GM23248 (cell line): ENCODE results near the gene DCP1A. TPM values are rescaled to one million over a fixed set of nuclear protein-coding genes. Genes with fewer than 3 reads are reported as not detected.
"Not testable (repeated sequence)": the region's sequence is repeated elsewhere in the genome, so short reads cannot be mapped to it uniquely, and the experiment has no call there.

Source experiments
- DNase-seq: peaks from one replicate; pipeline ENCODE4 v3.0.0-alpha.2; 2015
- H2AFZ ChIP-seq: fragments of 200-600 bp; sonication (generic); 2 replicates; pipeline ENCODE4 v1.6.1; 2016; ENCODE audit warnings: antibody characterized with exemption
- H3F3A ChIP-seq: fragments of 200-600 bp; sonication (generic); 2 replicates; pipeline ENCODE4 v1.6.1; 2016; ENCODE audit warnings: mild to moderate bottlenecking, antibody characterized with exemption, mixed run types; ENCODE audit not compliant: insufficient read depth
- H3K27ac ChIP-seq: fragments of 200-600 bp; sonication (generic); 2 replicates; pipeline ENCODE4 v1.5.1; 2016; ENCODE audit warnings: mild to moderate bottlenecking
- H3K27me3 ChIP-seq: fragments of 200-600 bp; sonication (generic); replicated peaks from 2 replicates; pipeline ENCODE4 v1.6.1; 2016; ENCODE audit warnings: mild to moderate bottlenecking; ENCODE audit not compliant: insufficient read depth
- H3K36me3 ChIP-seq: fragments of 200-600 bp; sonication (generic); 2 replicates; pipeline ENCODE4 v1.6.1; 2016; ENCODE audit warnings: low read depth, mild to moderate bottlenecking
- H3K4me1 ChIP-seq: fragments of 200-600 bp; sonication (generic); 2 replicates; pipeline ENCODE4 v1.6.1; 2016; ENCODE audit warnings: mild to moderate bottlenecking; ENCODE audit not compliant: insufficient read depth
- H3K4me2 ChIP-seq: fragments of 200-600 bp; sonication (generic); one replicate; pipeline ENCODE4 v1.6.1; 2016; ENCODE audit warnings: mild to moderate bottlenecking; ENCODE audit not compliant: unreplicated experiment
- H3K4me3 ChIP-seq: fragments of 200-600 bp; sonication (generic); 2 replicates; pipeline ENCODE4 v1.5.1; 2016; ENCODE audit warnings: mild to moderate bottlenecking
- H3K79me2 ChIP-seq: fragments of 200-600 bp; sonication (generic); 2 replicates; pipeline ENCODE4 v1.6.1; 2016; ENCODE audit warnings: mild to moderate bottlenecking; ENCODE audit not compliant: insufficient read depth
- H3K9ac ChIP-seq: fragments of 200-600 bp; sonication (generic); 2 replicates; pipeline ENCODE4 v1.6.1; 2016; ENCODE audit warnings: mild to moderate bottlenecking
- H3K9me2 ChIP-seq: fragments of 200-600 bp; sonication (generic); 2 replicates; pipeline ENCODE4 v1.6.1; 2016; ENCODE audit warnings: mixed run types, mild to moderate bottlenecking, moderate library complexity; ENCODE audit not compliant: insufficient read depth
- H3K9me3 ChIP-seq: fragments of 200-600 bp; sonication (generic); one replicate; pipeline ENCODE4 v1.6.1; 2017; ENCODE audit warnings: low read depth
- H4K20me1 ChIP-seq: fragments of 200-600 bp; sonication (generic); 2 replicates; pipeline ENCODE4 v1.6.0; 2016; ENCODE audit not compliant: insufficient read depth
- EZH2 ChIP-seq: fragments of 200-600 bp; sonication (generic); IDR thresholded peaks from 2 replicates; pipeline ENCODE4 v1.6.1; 2018; ENCODE audit warnings: antibody characterized with exemption, mild to moderate bottlenecking; ENCODE audit not compliant: insufficient read depth, poor library complexity, severe bottlenecking
- EZH2phosphoT487 ChIP-seq: fragments of 200-600 bp; sonication (generic); IDR thresholded peaks from 2 replicates; pipeline ENCODE4 v1.6.1; 2018; ENCODE audit warnings: antibody characterized with exemption, moderate library complexity, mild to moderate bottlenecking, low read depth; ENCODE audit not compliant: insufficient read depth
- WGBS, 2 experiments: methylation state at CpG; one replicate each; pipeline ENCODE4 v1.1.6; 2015 to 2017; ENCODE audit warnings: low lambda C conversion rate in 2 of 2, low coverage in 1 of 2; ENCODE audit errors: missing lambda C conversion rate in 2 of 2; 5-methylcytosine and 5-hydroxymethylcytosine counted together
- in situ Hi-C: fragments of 300-500 bp; cut with MboI; formaldehyde crosslinking; loops from 2 replicates; pipeline ENCODE4 v1.15.0; 2020
- polyA plus RNA-seq: library from polyadenylated mRNA; unstranded; fragments of >200 nt; fragmentation: Nextera tagmentation; extraction: Ambion mirVana; gene quantifications from 2 replicates; pipeline ENCODE4 v1.2.1, GENCODE V29; 2016
- total RNA-seq: library from RNA; depleted of rRNA; stranded (reverse); fragments of >200 nt; shearing (Covaris generic); gene quantifications from 2 replicates; pipeline ENCODE4 v1.2.3, GENCODE V29; 2014

DCP1A gene
- total and polyA plus RNA-seq, 2 experiments from 2014 or later: 13.1 to 27.2 TPM

DNA sequence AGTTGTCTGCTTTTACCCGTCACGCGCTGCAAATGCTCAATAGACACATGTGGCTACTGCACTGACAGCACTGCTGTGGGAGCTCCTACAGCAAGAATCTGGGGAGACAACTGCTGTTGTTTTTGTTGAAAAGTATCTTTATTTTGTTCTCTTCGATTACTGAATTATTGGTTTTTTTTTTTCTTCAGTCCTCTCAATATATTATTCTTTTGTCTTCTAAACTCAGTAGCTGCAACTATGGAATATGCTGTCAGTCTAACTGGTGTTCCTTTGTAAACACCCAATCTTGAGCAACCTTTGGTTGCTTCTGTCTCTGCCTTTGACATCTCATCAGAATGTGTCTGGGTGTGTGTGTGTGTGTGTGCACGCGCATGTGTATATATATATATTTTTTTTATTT is 12.6 kb downstream of the DCP1A start:
- no peaks in the 10 kb centered on the region for H4K20me1 ChIP-seq
- in situ Hi-C loops: loop anchor here (25.0 kb wide), 1 partner anchor 553 kb away; the partner anchor contains the start of genes ACTR8 and SELENOK
- H3F3A ChIP-seq: no peaks in the 10 kb centered on the region

DNA sequence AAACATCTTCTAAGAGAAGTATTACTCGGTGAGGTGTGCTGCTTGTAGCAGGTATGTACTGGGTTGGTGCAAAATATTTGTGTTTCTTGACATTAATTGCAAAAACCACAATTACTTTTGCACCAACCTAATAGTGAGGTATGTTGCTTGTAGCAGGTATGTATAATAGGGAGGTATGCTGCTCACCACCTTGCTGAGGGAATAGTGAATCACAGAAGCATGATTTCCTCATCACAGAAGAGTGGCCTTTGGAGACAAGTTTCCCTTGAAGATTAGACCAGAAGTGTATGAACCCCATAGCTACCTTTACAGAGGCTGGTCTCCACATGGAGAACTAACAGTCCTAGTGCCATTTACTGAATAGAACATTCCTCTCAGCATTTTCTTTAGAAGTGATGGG is 15.5 kb downstream of the DCP1A start:
- Histone ChIP-seq H3K9me2 (no peaks in the 10 kb centered on the region), H3K9ac (no peak overlapping the region), H3K4me1 (peaks cover 8% of the 10 kb centered on the region), H3K27me3 (no peaks in the 10 kb centered on the region), H3K4me2 (no peak overlapping the region), H3K79me2 (peaks cover 97% of the 10 kb centered on the region), H2AFZ (no peak overlapping the region), H3K27ac (no peak overlapping the region), H3K4me3 (no peak overlapping the region), H4K20me1 (peaks cover 5% of the 10 kb centered on the region; the same call in 1 of the 2 replicates), H3K36me3 (peaks cover 40% of the 10 kb centered on the region), H3F3A (peaks cover 16% of the 10 kb centered on the region), H3K9me3 (no peaks in the 10 kb centered on the region)
- DNase-seq: no peak
- in situ Hi-C loops: loop anchor here (25.0 kb wide), 1 partner anchor 555 kb away; the partner anchor contains the start of genes ACTR8 and SELENOK
- WGBS, 2 experiments: 100% methylated on average over 1 of the region's 1 CpG
- no peak for TF ChIP-seq EZH2phosphoT487
- no peak for TF ChIP-seq EZH2

More for the DNA sequence above, 12.6 kb downstream of the DCP1A start:
- H3K9me2 ChIP-seq: no peaks in the 10 kb centered on the region
- H3K9ac ChIP-seq: no peak overlapping the region
- no peaks in the 10 kb centered on the region for H3K4me1 ChIP-seq
- DNase-seq: no peak
- 97 to 98% methylated on average over 6 of the region's 6 CpGs for WGBS, 2 experiments
- peaks cover 36% of the 10 kb centered on the region for H3K36me3 ChIP-seq
- H2AFZ ChIP-seq: no peak overlapping the region
- H3K4me3 ChIP-seq: no peak overlapping the region
- no peak for TF ChIP-seq EZH2phosphoT487
- no peak for TF ChIP-seq EZH2
- peaks cover 97% of the 10 kb centered on the region for H3K79me2 ChIP-seq
- no peak overlapping the region for H3K27ac ChIP-seq
- H3K27me3 ChIP-seq: no peaks in the 10 kb centered on the region
- no peaks in the 10 kb centered on the region for H3K9me3 ChIP-seq
- no peak overlapping the region for H3K4me2 ChIP-seq

DNA sequence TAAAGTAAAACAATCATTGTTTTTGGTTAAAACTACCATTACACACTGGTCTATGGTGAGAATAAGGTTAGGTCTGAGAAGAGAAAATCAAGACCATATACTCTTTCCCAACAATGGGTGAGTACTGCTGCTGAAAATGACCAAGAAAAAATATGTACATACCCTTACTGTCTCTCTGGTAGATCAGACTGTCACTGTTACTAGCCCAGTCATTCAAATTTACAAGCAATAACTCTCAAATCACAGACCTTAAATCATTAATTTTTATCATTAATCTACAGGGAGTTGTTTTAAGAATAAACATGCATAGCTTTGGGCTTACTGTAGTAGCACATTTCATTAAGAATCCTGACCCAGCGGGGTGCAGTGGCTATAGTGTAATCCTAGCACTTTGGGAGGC is 17.4 kb downstream of the DCP1A start:
- in situ Hi-C loops: loop anchor here (25.0 kb wide), 1 partner anchor 557 kb away; the partner anchor contains the start of genes ACTR8 and SELENOK
- WGBS, 2 experiments: 92 to 100% methylated on average over 1 of the region's 1 CpG

GRCh38 chr3:53328746-53329145 is 18.6 kb downstream of the DCP1A start:
- in situ Hi-C loops: loop anchor here (25.0 kb wide), 1 partner anchor 559 kb away; the partner anchor contains the start of genes ACTR8 and SELENOK
- H3K27ac ChIP-seq: peak overlapping the region; percentile 48
- peaks cover 19% of the 10 kb centered on the region for H3F3A ChIP-seq
- no peak for TF ChIP-seq EZH2
- no peak for TF ChIP-seq EZH2phosphoT487
- no peak overlapping the region for H3K4me2 ChIP-seq
- H3K4me1 ChIP-seq: peaks cover 19% of the 10 kb centered on the region
- H3K36me3 ChIP-seq: peaks cover 21% of the 10 kb centered on the region; the same call in 1 of the 2 replicates
- no peak for DNase-seq
- no peaks in the 10 kb centered on the region for H3K9me2 ChIP-seq
- WGBS, 2 experiments: 97% methylated on average over 5 of the region's 5 CpGs
- H2AFZ ChIP-seq: no peak overlapping the region
- H3K79me2 ChIP-seq: peaks cover 100% of the 10 kb centered on the region
- H3K4me3 ChIP-seq: no peak overlapping the region
- peaks cover 5% of the 10 kb centered on the region; the same call in 1 of the 2 replicates for H4K20me1 ChIP-seq
- no peak overlapping the region for H3K9ac ChIP-seq
- H3K9me3 ChIP-seq: no peaks in the 10 kb centered on the region
- no peaks in the 10 kb centered on the region for H3K27me3 ChIP-seq

More for the DNA sequence above, 17.4 kb downstream of the DCP1A start:
- Histone ChIP-seq H3K27ac (no peak overlapping the region), H4K20me1 (peaks cover 5% of the 10 kb centered on the region; the same call in 1 of the 2 replicates), H3F3A (peaks cover 19% of the 10 kb centered on the region), H3K9ac (no peak overlapping the region), H3K79me2 (peaks cover 98% of the 10 kb centered on the region), H3K27me3 (no peaks in the 10 kb centered on the region), H3K4me2 (no peak overlapping the region), H3K4me1 (peaks cover 15% of the 10 kb centered on the region), H3K4me3 (no peak overlapping the region), H3K36me3 (peaks cover 28% of the 10 kb centered on the region; the same call in 1 of the 2 replicates), H3K9me3 (no peaks in the 10 kb centered on the region), H2AFZ (no peak overlapping the region), H3K9me2 (no peaks in the 10 kb centered on the region)
- TF ChIP-seq EZH2phosphoT487: no peak
- no peak for DNase-seq

- Histone ChIP-seq H3K36me3 (peaks cover 15% of the 10 kb centered on the region; the same call in 1 of the 2 replicates), H3K4me1 (peaks cover 19% of the 10 kb centered on the region), H3K27ac (peak overlapping the region; percentile 48), H3F3A (peaks cover 19% of the 10 kb centered on the region), H3K79me2 (peaks cover 100% of the 10 kb centered on the region)
- H4K20me1 ChIP-seq, H3K4me2 ChIP-seq, H3K9me2 ChIP-seq, H3K9me3 ChIP-seq, H3K27me3 ChIP-seq, H3K9ac ChIP-seq, H2AFZ ChIP-seq, H3K4me3 ChIP-seq: not testable (repeated sequence)
- WGBS, 2 experiments: 68 to 70% methylated on average over 6 of the region's 6 CpGs
- in situ Hi-C loops: loop anchor here (25.0 kb wide), 1 partner anchor 559 kb away; the partner anchor contains the start of genes ACTR8 and SELENOK
- DNase-seq: peak; percentile 72
These were observed 19.4 kb downstream of the DCP1A start for GRCh38 chr3:53327986-53328385.
